CD4-positive, alpha-beta T cell treated with Interleukin-12 subunit alpha and Interleukin-12 subunit beta, for 1 hour (primary cell): Measurements from ENCODE around the gene DEK.
"Not testable (repeated sequence)": the region's sequence is repeated elsewhere in the genome, so short reads cannot be mapped to it uniquely, and the experiment has no call there.

ENCODE experiments used
- DNase-seq: peaks from one replicate; pipeline ENCODE4 v3.0.0-alpha.2; 2020

The DEK gene

GRCh38 chr6:18264219-18264922 lies at the start of gene DEK:
TSS of gene DEK (minus strand) at chr6:18264530. CDS start at chr6:18263987, 543 bp downstream.
- peak; percentile 85 for DNase-seq

- no peak for DNase-seq
Observed at GRCh38 chr6:18312368-18312767, 48.0 kb upstream of the DEK start.

GRCh38 chr6:18310010-18310409 lies 45.7 kb upstream of the DEK start:
- DNase-seq: not testable (repeated sequence)

- DNase-seq: no peak
Observed at GRCh38 chr6:18309046-18309445, 44.7 kb upstream of the DEK start.

- DNase-seq: no peak
Observed at GRCh38 chr6:18308070-18308735, 43.9 kb upstream of the DEK start.

- DNase-seq: no peak
Observed at GRCh38 chr6:18306977-18307376, 42.6 kb upstream of the DEK start.

GRCh38 chr6:18302561-18303439 lies 38.5 kb upstream of the DEK start:
- DNase-seq: no peak

- no peak for DNase-seq
Observed at GRCh38 chr6:18293076-18293904, 29.0 kb upstream of the DEK start.

GRCh38 chr6:18289283-18289682 lies 25.0 kb upstream of the DEK start:
- DNase-seq: no peak

- no peak for DNase-seq
Observed at GRCh38 chr6:18284261-18284660, 19.9 kb upstream of the DEK start.

- DNase-seq: no peak
Observed at GRCh38 chr6:18281564-18281963, 17.2 kb upstream of the DEK start.

- no peak for DNase-seq
Observed at GRCh38 chr6:18280084-18280483, 15.8 kb upstream of the DEK start.

GRCh38 chr6:18279422-18279821 lies 15.1 kb upstream of the DEK start:
- DNase-seq: no peak

- no peak for DNase-seq
Observed at GRCh38 chr6:18277237-18278006, 13.1 kb upstream of the DEK start.

- no peak for DNase-seq
Observed at GRCh38 chr6:18276610-18277236, 12.4 kb upstream of the DEK start.

- DNase-seq: no peak
Observed at GRCh38 chr6:18270216-18270615, 5.9 kb upstream of the DEK start.

- DNase-seq: no peak
Observed at GRCh38 chr6:18269717-18270116, 5.4 kb upstream of the DEK start.

- peak; percentile 37 for DNase-seq
Observed at GRCh38 chr6:18269253-18269652, 4.9 kb upstream of the DEK start.

GRCh38 chr6:18268066-18268465 lies 3.7 kb upstream of the DEK start:
- no peak for DNase-seq

GRCh38 chr6:18266523-18266912 lies 2.2 kb upstream of the DEK start:
- DNase-seq: no peak

- DNase-seq: no peak
Observed at GRCh38 chr6:18265787-18266522, 1.6 kb upstream of the DEK start.
